HG03196 (cell line): ENCODE measurements around the gene NELFA.

Experiments
- ATAC-seq: cut with Tn5 transposase; IDR thresholded peaks from one replicate; pipeline ENCODE4 v1.9.1; 2021; ENCODE audit not compliant: unreplicated experiment

Gene NELFA

DNA sequence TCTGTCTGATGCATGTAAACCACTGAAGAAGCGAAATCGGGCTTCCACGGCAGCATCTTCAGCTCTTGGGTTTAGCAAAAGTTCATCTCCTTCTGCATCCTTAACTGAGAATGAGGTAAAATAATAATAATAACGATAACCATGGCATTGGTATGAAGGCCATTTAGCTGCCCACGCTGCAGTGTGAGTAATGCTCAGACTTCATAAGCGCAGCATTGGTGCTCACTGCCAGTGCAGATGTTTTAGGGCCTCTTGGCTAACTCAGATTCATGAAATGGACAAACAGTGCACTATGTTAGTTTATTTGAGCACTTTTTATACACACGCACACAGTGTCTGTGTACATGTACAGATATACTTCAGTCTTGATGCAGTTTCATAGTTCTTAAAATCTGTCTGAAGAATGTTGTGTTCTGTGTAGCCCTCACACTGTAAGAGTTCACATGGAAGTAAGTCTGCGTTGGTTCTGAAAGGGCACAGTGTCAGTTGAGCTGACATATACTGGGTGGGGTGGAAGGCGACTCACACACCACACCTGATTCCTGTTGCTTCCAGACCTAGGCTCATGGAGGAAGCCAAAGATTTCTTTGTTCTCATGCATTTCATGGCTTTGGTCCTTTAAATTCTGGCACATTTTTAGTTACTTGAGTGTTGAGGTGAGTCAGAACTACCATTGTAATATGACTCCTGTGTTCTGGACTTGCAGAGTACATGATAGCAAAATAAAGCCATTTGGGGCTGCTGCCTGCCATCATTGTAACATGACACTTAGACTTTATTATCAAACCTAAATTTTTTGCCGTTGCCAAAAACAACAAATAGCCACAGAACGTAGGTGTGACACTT is 68.9 kb downstream of the NELFA start:
- ATAC-seq: no peak

GRCh38 chr4:1938027-1938426 is 70.7 kb downstream of the NELFA start:
- no peak for ATAC-seq

DNA sequence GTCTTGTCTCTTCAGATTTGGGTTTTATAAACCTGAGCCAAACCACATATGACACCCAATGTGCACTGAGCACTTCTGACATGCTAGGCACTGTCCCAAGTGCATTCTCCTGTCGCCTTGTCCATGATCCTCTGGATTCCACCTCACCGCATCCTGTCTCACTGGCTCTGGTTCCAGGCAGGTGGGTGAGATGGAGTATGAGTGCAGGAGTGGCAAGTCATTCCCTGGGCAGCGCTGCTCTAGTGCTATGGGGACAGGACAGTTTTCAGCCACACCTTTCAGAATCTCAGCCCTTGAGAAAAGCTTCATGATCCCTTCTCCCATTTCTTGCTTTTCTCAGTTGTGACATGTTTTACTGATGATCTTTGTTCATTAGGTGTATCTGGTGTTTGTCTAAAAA is 71.2 kb downstream of the NELFA start:
- ATAC-seq: no peak

GRCh38 chr4:1933700-1934099 is 75.1 kb downstream of the NELFA start:
- no peak for ATAC-seq

GRCh38 chr4:1932736-1933135 is 76.0 kb downstream of the NELFA start:
- no peak for ATAC-seq
